HG03139 (cell line): Measurements from ENCODE around the gene SGCB.

Experiments used
- ATAC-seq: cut with Tn5 transposase; IDR thresholded peaks from one replicate; pipeline ENCODE4 v1.9.1; 2021; ENCODE audit not compliant: unreplicated experiment

Gene SGCB

GRCh38 chr4:52028970-52029369 is 9.1 kb downstream of the SGCB start:
- no peak for ATAC-seq

- no peak for ATAC-seq
Measured at GRCh38 chr4:52019936-52020657, 18.0 kb downstream of the SGCB start, which contains the start of gene LRRC66. TSS of gene LRRC66 (minus strand) at chr4:52020363. CDS start at chr4:52017613, 2,750 bp downstream.

- no peak for ATAC-seq
Measured at GRCh38 chr4:52017814-52018213, 20.3 kb downstream of the SGCB start.

- no peak for ATAC-seq
Measured at GRCh38 chr4:52016981-52017380, 21.1 kb downstream of the SGCB start.

- no peak for ATAC-seq
Measured at GRCh38 chr4:52015366-52015765, 22.7 kb downstream of the SGCB start.

- ATAC-seq = no peak
Measured at GRCh38 chr4:52014903-52015302, 23.2 kb downstream of the SGCB start.

- ATAC-seq = no peak
Measured at GRCh38 chr4:52012651-52013050, 25.4 kb downstream of the SGCB start.

GRCh38 chr4:52010986-52011385 is 27.1 kb downstream of the SGCB start:
- no peak for ATAC-seq

GRCh38 chr4:52006887-52007286 is 31.2 kb downstream of the SGCB start:
- no peak for ATAC-seq

GRCh38 chr4:52005604-52006273 is 32.4 kb downstream of the SGCB start:
- ATAC-seq = no peak

- no peak for ATAC-seq
Measured at GRCh38 chr4:52004414-52004813, 33.7 kb downstream of the SGCB start.

GRCh38 chr4:52001616-52002015 is 36.5 kb downstream of the SGCB start:
- no peak for ATAC-seq

- ATAC-seq = no peak
Measured at GRCh38 chr4:51999250-51999649, 38.8 kb downstream of the SGCB start.

GRCh38 chr4:51998837-51999236 is 39.3 kb downstream of the SGCB start:
- no peak for ATAC-seq

- ATAC-seq = no peak
Measured at GRCh38 chr4:51997647-51998046, 40.5 kb downstream of the SGCB start.

- ATAC-seq = no peak
Measured at GRCh38 chr4:51995647-51996220, 42.4 kb downstream of the SGCB start.
